SK-N-SH (cell line): ENCODE data around the gene TTC17. TPM values are rescaled to one million over a fixed set of nuclear protein-coding genes. Genes with fewer than 3 reads are reported as not detected.

ENCODE experiments used
- CTCF ChIA-PET: fragments of 300-600, 350-600 bp; formaldehyde crosslinking; extraction: SDS; loops from one replicate; lab custom pipeline; 2021; lab: Yijun Ruan, JAX
- POLR2A ChIA-PET: fragments of 350-600 bp; sonication (Branson Sonifier 250); formaldehyde crosslinking; extraction: SDS; loops from one replicate; lab custom pipeline; 2020; ENCODE audit warnings: antibody characterized with exemption, inconsistent platforms; lab: Yijun Ruan, JAX
- DNase-seq: peaks from one replicate; pipeline ENCODE4 v3.0.0; 2012
- H2AFZ ChIP-seq: fragments of 200-600 bp; sonication (generic); 2 replicates; pipeline ENCODE4 v1.8.1; 2016; ENCODE audit warnings: antibody characterized with exemption, mild to moderate bottlenecking, low read depth
- H3F3A ChIP-seq: fragments of 200-600 bp; sonication (generic); replicated peaks from 2 replicates; pipeline ENCODE3; 2016; ENCODE audit warnings: antibody characterized with exemption, mild to moderate bottlenecking; ENCODE audit not compliant: insufficient read depth
- H3K27ac ChIP-seq, 2 experiments: fragments of 200-500 bp in 1 of 2; fragments of 200-600 bp in 1 of 2; sonication (Bioruptor generic) in 1 of 2; sonication (generic), shearing (Covaris generic) in 1 of 2; 2 replicates each; pipeline versions ENCODE4 v1.5.1 to v1.6.1; 2014 to 2016; ENCODE audit warnings: low read depth in 2 of 2, inconsistent platforms in 1 of 2, low read length in 1 of 2, mild to moderate bottlenecking in 1 of 2, mixed read lengths in 1 of 2
- H3K27me3 ChIP-seq: fragments of 200-600 bp; sonication (generic), shearing (Covaris generic); 2 replicates; pipeline ENCODE4 v1.6.1; 2016; ENCODE audit warnings: mixed run types; ENCODE audit not compliant: insufficient read depth
- H3K36me3 ChIP-seq, 2 experiments: fragments of 200-500 bp in 1 of 2; fragments of 200-600 bp in 1 of 2; sonication (Bioruptor generic) in 1 of 2; sonication (generic) in 1 of 2; replicated peaks in 1 of 2; 2 replicates each; pipeline versions ENCODE3 to v1.5.1; 2014 to 2016; ENCODE audit warnings: low read length in 1 of 2, mild to moderate bottlenecking in 1 of 2; ENCODE audit not compliant: insufficient read depth in 2 of 2, control insufficient read depth in 1 of 2
- H3K4me1 ChIP-seq, 2 experiments: fragments of 200-500 bp in 1 of 2; fragments of 200-600 bp in 1 of 2; sonication (Bioruptor generic) in 1 of 2; sonication (generic), shearing (Covaris generic) in 1 of 2; 2 replicates each; pipeline versions ENCODE4 v1.5.1 to v1.6.1; 2014 to 2016; ENCODE audit warnings: low read depth in 1 of 2, low read length in 1 of 2, mixed run types in 1 of 2; ENCODE audit not compliant: insufficient read depth in 2 of 2, control insufficient read depth in 1 of 2
- H3K4me2 ChIP-seq: fragments of 200-600 bp; sonication (generic), shearing (Covaris generic); 2 replicates; pipeline ENCODE4 v1.6.1; 2017; ENCODE audit warnings: mixed run types
- H3K4me3 ChIP-seq, 2 experiments: fragments of 200-500 bp in 1 of 2; fragments of 200-600 bp in 1 of 2; sonication (Bioruptor generic) in 1 of 2; sonication (generic), shearing (Covaris generic) in 1 of 2; 2 replicates each; pipeline versions ENCODE4 v1.5.1 to v1.8.1; 2014 to 2016; ENCODE audit warnings: low read depth in 2 of 2, inconsistent platforms in 1 of 2, low read length in 1 of 2, mild to moderate bottlenecking in 1 of 2, mixed read lengths in 1 of 2, moderate library complexity in 1 of 2
- H3K79me2 ChIP-seq: fragments of 200-600 bp; sonication (generic); 2 replicates; pipeline ENCODE4 v1.8.1; 2017; ENCODE audit warnings: mild to moderate bottlenecking; ENCODE audit not compliant: insufficient read depth
- H3K9ac ChIP-seq: fragments of 200-600 bp; sonication (generic); 2 replicates; pipeline ENCODE4 v1.6.1; 2017; ENCODE audit warnings: mixed run types
- H3K9me2 ChIP-seq: fragments of 200-600 bp; sonication (generic); 2 replicates; pipeline ENCODE4 v1.6.1; 2017; ENCODE audit warnings: mixed run types
- H3K9me3 ChIP-seq: fragments of 200-600 bp; sonication (generic); 2 replicates; pipeline ENCODE4 v1.6.1; 2017; ENCODE audit warnings: mixed run types, mild to moderate bottlenecking, moderate library complexity
- H4K20me1 ChIP-seq: fragments of 200-600 bp; sonication (generic); 2 replicates; pipeline ENCODE4 v1.6.1; 2017; ENCODE audit warnings: mild to moderate bottlenecking, mixed run types; ENCODE audit not compliant: insufficient read depth
- ELF1 ChIP-seq: IDR thresholded peaks from 2 replicates; pipeline ENCODE4 v1.4.0; 2012
- EP300 ChIP-seq, 2 experiments: IDR thresholded peaks; 2 replicates each; pipeline versions ENCODE4 v1.4.0 to v1.6.1; 2012; ENCODE audit warnings: borderline replicate concordance in 1 of 2, low read depth in 1 of 2, low read length in 1 of 2
- FOSL2 ChIP-seq: IDR thresholded peaks from 2 replicates; pipeline ENCODE4 v1.4.0; 2012; ENCODE audit warnings: low read depth, mild to moderate bottlenecking, moderate library complexity, borderline replicate concordance
- FOXJ3 ChIP-seq: sonication (generic); formaldehyde crosslinking; IDR thresholded peaks from 2 replicates; pipeline ENCODE4 v1.5.1; 2020; ENCODE audit warnings: mild to moderate bottlenecking, missing genetic modification reagents
- FOXM1 ChIP-seq: IDR thresholded peaks from 2 replicates; pipeline ENCODE4 v1.4.0; 2012; ENCODE audit warnings: low read depth, mild to moderate bottlenecking
- GABPA ChIP-seq: IDR thresholded peaks from 2 replicates; pipeline ENCODE4 v1.4.0; 2012; ENCODE audit warnings: low read depth, mild to moderate bottlenecking
- GATA2 ChIP-seq: sonication (generic); formaldehyde crosslinking; IDR thresholded peaks from 2 replicates; pipeline ENCODE4 v1.5.0; 2020; ENCODE audit warnings: mild to moderate bottlenecking, missing genetic modification reagents
- IRF3 ChIP-seq: fragments of 150-350 bp; IDR thresholded peaks from 2 replicates; pipeline ENCODE4 v1.6.1; 2016; ENCODE audit warnings: mild to moderate bottlenecking, low read depth, low read length
- MAX ChIP-seq: IDR thresholded peaks from 2 replicates; pipeline ENCODE4 v1.4.0; 2012; ENCODE audit warnings: low read depth
- NRF1 ChIP-seq: IDR thresholded peaks from 2 replicates; pipeline ENCODE4 v1.6.1; 2012; ENCODE audit warnings: low read depth, mild to moderate bottlenecking, low read length
- RAD21 ChIP-seq: IDR thresholded peaks from 2 replicates; pipeline ENCODE4 v1.6.1; 2012; ENCODE audit warnings: mild to moderate bottlenecking, low read length
- RCOR1 ChIP-seq: fragments of 150-350 bp; IDR thresholded peaks from 2 replicates; pipeline ENCODE4 v1.6.1; 2017; ENCODE audit warnings: antibody characterized with exemption, low read length
- REST ChIP-seq: IDR thresholded peaks from 2 replicates; pipeline ENCODE4 v1.6.1; 2012; ENCODE audit warnings: mild to moderate bottlenecking, low read depth, low read length, moderate library complexity
- RFX5 ChIP-seq: IDR thresholded peaks from 2 replicates; pipeline ENCODE4 v1.6.1; 2012; ENCODE audit warnings: mild to moderate bottlenecking, improper control_type of control experiment, low read length
- TAF1 ChIP-seq: IDR thresholded peaks from 2 replicates; pipeline ENCODE4 v1.6.1; 2012; ENCODE audit warnings: low read depth, mild to moderate bottlenecking, low read length, moderate library complexity, borderline replicate concordance
- USF2 ChIP-seq: fragments of 150-350 bp; IDR thresholded peaks from 2 replicates; pipeline ENCODE4 v1.6.1; 2017; ENCODE audit warnings: antibody characterized with exemption, low read length, low read depth, borderline replicate concordance
- ZBTB33 ChIP-seq: IDR thresholded peaks from 2 replicates; pipeline ENCODE4 v1.4.0; 2012; ENCODE audit warnings: low read depth, borderline replicate concordance
- WGBS: methylation state at CpG from one replicate; pipeline ENCODE4 v1.1.6; 2017; ENCODE audit warnings: low lambda C conversion rate; 5-methylcytosine and 5-hydroxymethylcytosine counted together
- polyA plus RNA-seq, 3 experiments: library from polyadenylated mRNA; depleted of rRNA; stranded (reverse); fragments of >200 nt; gene quantifications; 2 replicates each; pipeline ENCODE4 v1.2.3, GENCODE V29; 2012

The TTC17 gene
- polyA plus RNA-seq, 1 of the 3 experiments (the other 2 are of a cell fraction): 66.0 TPM

GRCh38 chr11:43459246-43459645 lies 100.5 kb downstream of the TTC17 start:
- Histone ChIP-seq H3F3A (no peaks in the 10 kb centered on the region), H3K79me2 (no peaks in the 10 kb centered on the region), H3K36me3 (peaks cover 60 to 76% of the 10 kb centered on the region in 2 experiments), H3K9ac (no peak overlapping the region), H3K4me3 (no peak overlapping the region), H3K9me2 (no peaks in the 10 kb centered on the region), H2AFZ (no peak overlapping the region), H3K27me3 (no peaks in the 10 kb centered on the region), H4K20me1 (no peaks in the 10 kb centered on the region), H3K4me1 (no peaks in the 10 kb centered on the region), H3K4me2 (no peak overlapping the region), H3K27ac (no peak overlapping the region), H3K9me3 (no peaks in the 10 kb centered on the region)
- TF ChIP-seq FOXJ3 (no peak), IRF3 (no peak), ELF1 (no peak), RFX5 (no peak), GATA2 (CRISPR knock-in tag) (no peak), FOXM1 (no peak), MAX (no peak)
- POLR2A ChIA-PET: no interaction called here
- WGBS: 93% methylated on average over 1 of the region's 1 CpG
- no peak for DNase-seq
- CTCF ChIA-PET: interaction anchor here (0.6 kb wide), 1 partner anchor 1144 kb away, joined by 3 read pairs; no protein-coding TSS in a partner anchor

GRCh38 chr11:43462359-43462758 lies 103.6 kb downstream of the TTC17 start:
- no peak overlapping the region for H2AFZ ChIP-seq
- ChIA-PET CTCF (no interaction called here), POLR2A (no interaction called here)
- no peak overlapping the region for H3K9ac ChIP-seq
- H3K9me2 ChIP-seq: no peaks in the 10 kb centered on the region
- no peaks in the 10 kb centered on the region for H3K4me1 ChIP-seq
- H3K4me2 ChIP-seq: no peak overlapping the region
- no peak for TF ChIP-seq TAF1
- TF ChIP-seq REST: no peak
- no peak for TF ChIP-seq USF2
- no peak for TF ChIP-seq GABPA
- TF ChIP-seq NRF1: no peak
- TF ChIP-seq FOSL2: no peak
- no peak for TF ChIP-seq ZBTB33
- no peak for TF ChIP-seq EP300 (IDR thresholded peaks at IDR 0.05; ENCODE audit: borderline replicate concordance in 1 of 2, low read depth in 1 of 2, low read length in 1 of 2)
- TF ChIP-seq RAD21: no peak
- TF ChIP-seq RCOR1: no peak
- no peaks in the 10 kb centered on the region for H3K27me3 ChIP-seq
- no peak overlapping the region for H3K4me3 ChIP-seq
- H3K27ac ChIP-seq: no peak overlapping the region
- H3K9me3 ChIP-seq: no peaks in the 10 kb centered on the region
- WGBS: 82% methylated on average over 1 of the region's 1 CpG
- H3K79me2 ChIP-seq: no peaks in the 10 kb centered on the region
- no peak for DNase-seq
- no peaks in the 10 kb centered on the region for H3F3A ChIP-seq
- H4K20me1 ChIP-seq: no peaks in the 10 kb centered on the region
- peaks cover 71 to 72% of the 10 kb centered on the region in 2 experiments for H3K36me3 ChIP-seq
